ENCODE data around the gene SLC4A2.

SLC4A2 gene

GRCh38 chr7:151124899-151125399, 65.6 kb downstream of the SLC4A2 start:
- intact Hi-C loops (cut with micrococcal nuclease): loop anchor here (5.0 kb wide), 1 partner anchor 47 kb away; no protein-coding TSS in a partner anchor
- H3K4me3 Mint-ChIP-seq: no peak overlapping the region
- no peaks in the 10 kb centered on the region for H3K9me3 Mint-ChIP-seq
- no peak overlapping the region for H3K27ac Mint-ChIP-seq
- peaks cover 100% of the 10 kb centered on the region for H3K36me3 Mint-ChIP-seq (ENCODE audit: low read depth)
- H3K4me1 Mint-ChIP-seq (ENCODE audit: low read depth): peaks cover 21% of the 10 kb centered on the region
- H3K27me3 Mint-ChIP-seq: no peaks in the 10 kb centered on the region

- no peak overlapping the region for H3K27ac Mint-ChIP-seq
- intact Hi-C loops (cut with micrococcal nuclease): no loop called here
- no peaks in the 10 kb centered on the region for H3K27me3 Mint-ChIP-seq
- H3K36me3 Mint-ChIP-seq (ENCODE audit: low read depth): peaks cover 100% of the 10 kb centered on the region
- peak overlapping the region; percentile 44 for H3K4me3 Mint-ChIP-seq
- H3K9me3 Mint-ChIP-seq: no peaks in the 10 kb centered on the region
- H3K4me1 Mint-ChIP-seq (ENCODE audit: low read depth): peaks cover 21% of the 10 kb centered on the region
These were observed 66.1 kb downstream of the SLC4A2 start for GRCh38 chr7:151125470-151125845.

GRCh38 chr7:151125846-151126481, 66.6 kb downstream of the SLC4A2 start:
- H3K36me3 Mint-ChIP-seq (ENCODE audit: low read depth): peaks cover 100% of the 10 kb centered on the region
- intact Hi-C loops (cut with micrococcal nuclease): no loop called here
- H3K4me3 Mint-ChIP-seq: peak overlapping the region; percentile 44
- H3K4me1 Mint-ChIP-seq (ENCODE audit: low read depth): peaks cover 21% of the 10 kb centered on the region
- no peaks in the 10 kb centered on the region for H3K9me3 Mint-ChIP-seq
- no peak overlapping the region for H3K27ac Mint-ChIP-seq
- H3K27me3 Mint-ChIP-seq: no peaks in the 10 kb centered on the region
